Epidermal melanocyte (primary cell): ENCODE measurements around the gene DNMT3B.

ENCODE experiments used
- DNase-seq: peaks from one replicate; pipeline ENCODE4 v3.0.0; 2011; ENCODE audit warnings: low spot score; ENCODE audit not compliant: insufficient read length

Gene DNMT3B

DNA sequence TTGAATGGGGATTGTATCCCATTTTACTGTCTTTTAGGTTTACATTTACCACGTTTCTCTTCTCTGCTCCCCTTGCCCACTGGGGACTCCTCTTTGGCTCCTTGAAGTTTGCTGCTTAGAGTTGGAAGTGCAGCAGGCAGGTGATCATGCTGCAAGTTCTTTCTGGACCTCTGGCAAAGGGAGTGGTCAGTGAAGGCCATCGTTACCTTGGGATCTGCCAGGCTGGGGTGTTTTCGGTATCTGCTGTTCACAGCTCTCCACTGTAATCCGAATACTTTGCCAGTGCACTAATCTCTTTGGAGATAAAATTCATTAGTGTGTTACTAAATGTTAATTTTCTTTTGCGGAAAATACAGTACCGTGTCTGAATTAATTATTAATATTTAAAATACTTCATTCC, 87.4 kb downstream of the DNMT3B start:
- no peak for DNase-seq

DNA sequence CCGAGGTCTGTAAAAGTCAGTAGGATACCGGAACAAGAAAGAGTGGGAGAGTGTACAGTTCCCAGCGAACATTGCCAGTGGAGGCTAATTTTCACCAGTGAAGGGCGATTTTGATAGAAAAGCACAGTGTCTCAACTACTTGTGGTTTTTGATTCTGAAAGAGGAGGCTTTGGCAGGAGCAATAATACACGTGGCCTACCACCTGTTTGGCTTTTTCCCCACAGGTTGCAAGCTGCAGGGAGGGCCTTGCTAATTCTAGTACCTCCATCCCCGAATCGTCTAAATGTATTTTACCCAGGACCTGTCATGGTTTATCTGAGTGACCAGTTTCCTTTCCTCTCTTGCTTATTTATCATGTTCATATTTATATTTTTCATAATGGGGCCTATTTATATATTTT, 93.2 kb downstream of the DNMT3B start:
- no peak for DNase-seq

DNA sequence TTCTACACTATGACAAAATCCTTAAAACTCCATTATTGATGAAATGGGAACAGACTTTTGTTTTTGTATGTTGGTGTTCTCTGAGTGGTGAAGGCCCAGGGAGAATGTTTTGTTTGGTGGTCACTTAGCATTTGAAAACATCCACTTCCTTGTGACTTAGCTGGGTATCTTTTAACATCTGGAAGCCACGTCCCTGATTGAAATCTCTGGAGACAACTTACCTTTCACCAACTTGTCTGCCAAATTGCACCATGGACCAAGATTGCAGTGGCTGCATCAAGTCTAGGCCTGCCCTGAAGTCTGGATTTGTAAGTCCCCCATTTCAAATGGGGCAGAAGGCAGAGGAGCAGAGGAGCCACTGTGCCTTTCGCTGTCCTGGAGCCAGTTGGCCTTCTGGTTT, 96.0 kb downstream of the DNMT3B start:
- no peak for DNase-seq
